ENCODE measurements around the gene ANKHD1.
"Not testable (repeated sequence)": the region's sequence is repeated elsewhere in the genome, so short reads cannot be mapped to it uniquely, and the experiment has no call there.

The ANKHD1 gene

DNA sequence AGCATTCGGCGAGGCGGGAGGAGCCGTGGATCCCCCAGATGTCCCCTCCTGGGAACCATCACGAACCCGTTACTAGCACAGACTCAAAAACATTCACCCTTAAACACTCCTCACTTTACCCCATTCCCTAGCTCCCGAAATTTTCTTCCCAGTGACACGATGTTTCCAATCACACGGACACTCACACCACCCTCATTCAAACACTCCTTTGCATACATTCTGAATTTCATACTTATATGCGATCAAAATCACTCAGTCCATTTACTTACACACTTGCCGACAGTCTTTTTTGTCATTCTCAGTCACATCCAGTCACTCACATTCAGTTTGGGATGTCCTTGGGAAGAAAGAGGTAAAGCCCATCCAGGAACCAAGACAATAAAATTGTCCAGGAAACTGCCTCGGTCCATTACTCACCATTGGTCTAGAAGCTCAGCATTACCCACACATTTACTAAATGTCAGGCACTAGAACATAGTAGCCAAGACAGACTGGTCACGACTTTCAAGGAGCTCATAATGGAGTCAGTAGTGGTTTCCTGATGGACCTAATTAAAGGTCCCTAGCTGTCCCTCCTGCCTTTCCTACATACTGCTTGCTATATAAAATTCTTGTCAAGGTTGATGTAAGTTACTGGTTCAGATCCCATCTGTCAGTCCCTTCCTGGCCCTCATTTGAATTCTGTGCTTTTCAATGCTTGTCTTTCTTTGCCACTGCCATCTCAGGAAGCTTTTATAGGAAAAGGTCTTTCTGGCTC, 163.6 kb downstream of the ANKHD1 start:
- DNase-seq (ENCODE audit: low spot score), result no peak

GRCh38 chr5:140565780-140566095, 164.1 kb downstream of the ANKHD1 start:
- DNase-seq (ENCODE audit: low spot score), result no peak

DNA sequence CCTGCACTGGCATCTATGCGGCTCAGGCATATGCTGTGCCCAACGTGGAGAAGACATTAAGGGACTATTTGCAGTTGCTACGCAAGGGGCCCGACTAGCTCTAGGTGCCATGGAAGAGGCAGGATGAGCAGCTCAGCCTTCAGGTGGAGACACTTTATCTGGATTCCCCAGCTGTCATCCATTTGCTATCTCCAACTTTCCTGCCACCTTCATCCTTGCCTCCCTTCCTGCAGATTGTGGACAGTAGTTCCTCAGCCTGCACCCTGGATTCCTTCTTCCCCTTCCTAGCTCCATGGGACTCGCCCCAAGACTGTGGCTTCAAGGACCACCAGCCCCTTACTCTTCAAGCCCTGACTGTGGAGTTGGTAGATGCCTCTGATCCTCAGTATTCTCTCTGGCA, 165.0 kb downstream of the ANKHD1 start:
- DNase-seq (ENCODE audit: low spot score), result no peak

- DNase-seq (ENCODE audit: low spot score), result no peak
Observed at GRCh38 chr5:140567136-140567818, 165.6 kb downstream of the ANKHD1 start.

DNA sequence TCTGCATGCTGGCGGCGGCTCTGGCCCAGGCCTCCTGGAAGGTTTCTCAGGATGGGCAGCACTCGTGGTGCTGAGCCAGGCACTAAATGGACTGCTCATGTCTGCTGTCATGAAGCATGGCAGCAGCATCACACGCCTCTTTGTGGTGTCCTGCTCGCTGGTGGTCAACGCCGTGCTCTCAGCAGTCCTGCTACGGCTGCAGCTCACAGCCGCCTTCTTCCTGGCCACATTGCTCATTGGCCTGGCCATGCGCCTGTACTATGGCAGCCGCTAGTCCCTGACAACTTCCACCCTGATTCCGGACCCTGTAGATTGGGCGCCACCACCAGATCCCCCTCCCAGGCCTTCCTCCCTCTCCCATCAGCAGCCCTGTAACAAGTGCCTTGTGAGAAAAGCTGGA, 166.2 kb downstream of the ANKHD1 start:
- DNase-seq (ENCODE audit: low spot score), result no peak

- DNase-seq (ENCODE audit: low spot score), result no peak
Observed at GRCh38 chr5:140568443-140569063, 166.9 kb downstream of the ANKHD1 start.

DNA sequence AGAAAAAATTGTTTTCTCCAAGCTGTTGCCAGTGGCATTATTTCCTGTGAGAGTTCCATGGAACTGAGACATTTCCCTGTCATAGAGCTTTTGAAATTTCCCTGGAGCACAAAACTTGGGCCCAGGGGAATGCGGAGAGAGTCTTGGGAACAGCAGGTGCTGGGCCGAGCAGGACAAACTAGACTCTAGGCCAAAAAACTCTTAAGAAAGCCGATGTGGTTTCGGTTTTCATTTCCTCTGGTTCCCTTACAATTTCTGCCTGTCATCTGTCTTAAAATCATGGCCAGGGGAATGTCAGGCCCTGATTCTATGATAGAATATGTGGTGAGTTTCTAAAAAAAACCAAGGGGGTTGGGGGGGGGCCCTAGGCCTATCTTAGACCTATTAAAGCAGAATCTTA, 167.6 kb downstream of the ANKHD1 start:
- DNase-seq (ENCODE audit: low spot score), result no peak

DNA sequence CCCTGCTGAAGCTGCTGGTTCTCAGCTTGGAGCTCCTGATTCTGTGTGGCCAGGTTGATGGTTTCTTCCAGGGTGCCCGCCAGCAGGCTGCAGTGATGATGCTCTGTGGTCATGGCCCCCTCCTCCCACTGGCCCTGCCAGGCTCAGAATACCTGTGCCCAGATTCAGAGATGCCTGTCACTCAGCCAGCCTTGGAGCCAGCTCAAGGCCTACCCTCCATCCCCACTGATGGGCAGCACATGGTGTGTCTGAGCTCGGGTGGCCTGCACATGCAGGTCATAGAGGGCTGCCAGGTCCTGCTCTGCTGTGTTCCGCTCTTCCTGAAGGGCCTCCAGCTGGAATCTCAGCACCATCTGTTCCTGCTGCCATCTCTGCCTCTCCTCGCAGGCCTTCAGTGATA, 168.4 kb downstream of the ANKHD1 start:
- DNase-seq (ENCODE audit: low spot score), result no peak

GRCh38 chr5:140570488-140570887, 168.9 kb downstream of the ANKHD1 start:
- DNase-seq (ENCODE audit: low spot score), result no peak

DNA sequence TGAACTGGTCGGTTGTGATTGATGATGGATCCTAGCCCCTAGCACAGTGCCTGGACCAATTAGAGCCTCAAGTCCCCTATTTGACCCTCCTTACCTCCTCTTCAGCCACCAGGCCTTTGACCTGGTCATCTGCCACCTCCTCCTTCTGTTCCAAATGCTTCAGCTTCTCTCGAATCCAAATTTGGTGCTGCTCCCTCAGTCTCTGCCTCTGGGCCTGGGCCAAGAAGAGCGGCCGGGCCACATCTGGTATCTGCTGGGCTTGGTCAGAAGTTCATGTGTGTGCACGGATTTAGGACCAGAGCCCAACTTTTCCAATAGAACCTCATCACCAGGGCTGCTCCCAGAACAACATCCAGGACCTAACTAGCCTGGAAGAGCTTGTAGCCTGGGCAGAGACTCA, 169.5 kb downstream of the ANKHD1 start:
- DNase-seq (ENCODE audit: low spot score), result no peak

GRCh38 chr5:140573683-140574082, 172.1 kb downstream of the ANKHD1 start:
- DNase-seq (ENCODE audit: low spot score), result no peak

DNA sequence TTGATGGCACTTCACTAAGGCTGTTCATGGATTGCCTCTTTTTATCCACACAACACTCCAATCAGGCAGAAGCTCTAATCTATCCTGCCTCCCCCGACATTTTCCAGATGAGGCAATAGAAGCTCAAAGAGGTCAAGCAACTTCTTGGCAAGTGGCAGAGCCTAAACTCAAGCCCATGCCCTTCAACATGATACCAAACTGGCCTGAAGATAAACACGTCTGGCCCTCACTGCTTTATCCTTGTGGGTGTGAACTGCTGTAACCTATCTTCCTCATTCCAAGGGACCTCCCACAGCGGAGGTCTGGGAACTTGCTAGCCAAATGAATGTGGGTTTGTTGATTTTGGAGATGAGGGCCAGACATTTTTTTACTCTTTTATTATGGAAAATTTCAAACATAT, 172.5 kb downstream of the ANKHD1 start:
- DNase-seq (ENCODE audit: low spot score), result no peak

- peak; percentile 53 for DNase-seq (ENCODE audit: low spot score)
Observed at GRCh38 chr5:140575309-140575708, 173.7 kb downstream of the ANKHD1 start.

- no peak for DNase-seq (ENCODE audit: low spot score)
Observed at GRCh38 chr5:140576776-140577201, 175.2 kb downstream of the ANKHD1 start.

DNA sequence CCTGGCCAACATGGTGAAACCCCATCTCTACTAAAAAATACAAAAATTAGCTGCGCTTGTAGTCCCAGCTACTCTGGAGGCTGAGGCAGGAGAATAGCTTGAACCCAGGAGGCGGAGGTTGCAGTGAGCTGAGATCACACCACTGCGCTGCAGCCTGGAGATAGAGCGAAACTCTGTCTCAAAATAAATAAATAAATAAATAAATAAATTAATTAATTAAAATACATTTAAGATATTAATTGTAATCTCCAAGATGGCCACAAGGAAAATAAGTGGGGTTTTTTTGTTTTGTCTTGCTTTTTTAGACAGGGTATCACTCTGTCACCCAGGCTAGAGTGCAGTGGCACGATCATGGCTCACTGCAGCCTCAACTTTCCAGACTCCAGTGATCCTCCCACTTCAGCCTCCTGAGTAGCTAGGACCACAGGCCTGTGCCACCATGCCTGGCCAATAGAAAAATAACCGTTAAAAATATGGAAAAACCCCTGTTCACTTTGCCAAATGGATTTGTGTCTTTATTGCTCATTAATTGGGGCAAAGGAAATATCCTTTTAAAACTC, 177.6 kb downstream of the ANKHD1 start:
- not testable (repeated sequence) for DNase-seq (ENCODE audit: low spot score)

DNA sequence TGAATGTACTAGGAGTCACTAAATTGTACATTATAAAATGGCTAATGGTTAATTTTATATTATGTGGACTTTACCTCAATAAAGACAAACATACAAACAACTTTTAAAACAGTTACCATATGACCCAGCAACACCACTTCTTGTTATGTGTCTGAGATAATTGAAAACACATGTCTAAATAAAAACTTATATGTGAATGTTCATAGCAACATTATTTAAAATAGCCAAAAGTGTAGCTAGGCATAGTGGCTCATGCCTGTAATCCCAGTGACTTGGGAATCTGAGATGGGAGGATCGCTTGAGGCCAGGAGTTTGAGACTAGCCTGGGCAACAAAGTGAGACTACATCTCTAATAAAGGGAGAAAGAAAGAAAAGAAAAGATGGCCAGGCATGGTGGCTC, 185.9 kb downstream of the ANKHD1 start:
- no peak for DNase-seq (ENCODE audit: low spot score)

DNA sequence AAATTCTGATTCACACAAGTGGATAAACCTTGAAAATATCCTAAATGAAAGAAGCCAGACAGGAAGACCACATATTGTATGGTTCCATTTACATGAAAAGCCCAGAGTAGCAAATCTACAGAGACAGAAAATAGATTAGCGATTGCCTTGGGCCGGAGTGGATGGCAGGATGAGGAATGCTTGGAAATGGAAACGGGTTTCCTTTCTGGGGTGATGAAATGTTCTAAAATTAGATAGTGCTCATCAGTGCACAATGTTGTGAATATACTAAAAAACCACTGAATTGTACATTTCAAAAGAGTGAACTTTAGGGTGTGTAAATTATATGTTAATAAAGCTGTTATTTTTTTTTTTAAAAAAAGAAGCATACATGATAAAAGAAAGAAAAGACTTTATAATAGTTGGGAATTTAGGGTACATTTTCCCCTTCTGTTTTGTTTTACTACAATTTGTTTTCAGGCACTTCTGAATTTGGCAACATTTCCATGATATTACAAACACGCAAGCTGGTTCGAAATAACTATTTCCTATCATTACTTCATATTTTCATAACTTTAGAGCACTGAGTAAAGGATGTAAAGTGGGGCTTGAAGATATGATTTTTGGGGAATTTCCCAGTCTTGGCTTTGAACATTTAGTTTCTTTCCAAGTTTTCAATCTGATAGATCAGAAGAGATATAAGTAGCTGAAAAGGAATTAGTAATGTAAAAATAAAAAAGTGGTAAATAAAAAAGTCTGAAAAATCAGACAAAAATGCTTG, 186.9 kb downstream of the ANKHD1 start:
- DNase-seq (ENCODE audit: low spot score), result no peak
